ENCODE measurements around the gene CSNK2A3.

DNA sequence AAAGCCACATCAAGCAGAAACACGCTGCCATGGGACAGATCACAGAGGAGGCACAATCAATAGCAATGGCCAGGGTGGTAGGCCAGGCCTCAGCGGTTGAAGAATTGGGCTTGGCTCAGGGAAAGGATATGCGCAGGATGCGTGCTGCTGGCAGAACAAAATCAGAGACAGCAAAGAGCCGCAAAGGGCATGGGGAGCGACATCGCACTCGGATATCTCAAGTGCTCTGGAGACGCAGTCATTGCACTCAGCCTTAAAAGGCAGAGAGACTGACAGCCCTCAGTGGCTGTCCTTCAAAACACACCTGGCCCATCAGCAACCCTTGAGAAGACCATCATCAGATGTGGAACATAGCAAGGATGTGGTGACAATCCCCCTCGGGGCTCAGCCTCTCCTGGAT is 50.5 kb downstream of the CSNK2A3 start:
- TF ChIP-seq, protein P1, sequence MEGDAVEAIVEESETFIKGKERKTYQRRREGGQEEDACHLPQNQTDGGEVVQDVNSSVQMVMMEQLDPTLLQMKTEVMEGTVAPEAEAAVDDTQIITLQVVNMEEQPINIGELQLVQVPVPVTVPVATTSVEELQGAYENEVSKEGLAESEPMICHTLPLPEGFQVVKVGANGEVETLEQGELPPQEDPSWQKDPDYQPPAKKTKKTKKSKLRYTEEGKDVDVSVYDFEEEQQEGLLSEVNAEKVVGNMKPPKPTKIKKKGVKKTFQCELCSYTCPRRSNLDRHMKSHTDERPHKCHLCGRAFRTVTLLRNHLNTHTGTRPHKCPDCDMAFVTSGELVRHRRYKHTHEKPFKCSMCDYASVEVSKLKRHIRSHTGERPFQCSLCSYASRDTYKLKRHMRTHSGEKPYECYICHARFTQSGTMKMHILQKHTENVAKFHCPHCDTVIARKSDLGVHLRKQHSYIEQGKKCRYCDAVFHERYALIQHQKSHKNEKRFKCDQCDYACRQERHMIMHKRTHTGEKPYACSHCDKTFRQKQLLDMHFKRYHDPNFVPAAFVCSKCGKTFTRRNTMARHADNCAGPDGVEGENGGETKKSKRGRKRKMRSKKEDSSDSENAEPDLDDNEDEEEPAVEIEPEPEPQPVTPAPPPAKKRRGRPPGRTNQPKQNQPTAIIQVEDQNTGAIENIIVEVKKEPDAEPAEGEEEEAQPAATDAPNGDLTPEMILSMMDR (IDR thresholded peaks at IDR 0.05), result no peak
- TF ChIP-seq FOXJ3 (CRISPR knock-in tag; IDR thresholded peaks at IDR 0.05; ENCODE audit: borderline replicate concordance), result no peak
- TF ChIP-seq, protein P2, sequence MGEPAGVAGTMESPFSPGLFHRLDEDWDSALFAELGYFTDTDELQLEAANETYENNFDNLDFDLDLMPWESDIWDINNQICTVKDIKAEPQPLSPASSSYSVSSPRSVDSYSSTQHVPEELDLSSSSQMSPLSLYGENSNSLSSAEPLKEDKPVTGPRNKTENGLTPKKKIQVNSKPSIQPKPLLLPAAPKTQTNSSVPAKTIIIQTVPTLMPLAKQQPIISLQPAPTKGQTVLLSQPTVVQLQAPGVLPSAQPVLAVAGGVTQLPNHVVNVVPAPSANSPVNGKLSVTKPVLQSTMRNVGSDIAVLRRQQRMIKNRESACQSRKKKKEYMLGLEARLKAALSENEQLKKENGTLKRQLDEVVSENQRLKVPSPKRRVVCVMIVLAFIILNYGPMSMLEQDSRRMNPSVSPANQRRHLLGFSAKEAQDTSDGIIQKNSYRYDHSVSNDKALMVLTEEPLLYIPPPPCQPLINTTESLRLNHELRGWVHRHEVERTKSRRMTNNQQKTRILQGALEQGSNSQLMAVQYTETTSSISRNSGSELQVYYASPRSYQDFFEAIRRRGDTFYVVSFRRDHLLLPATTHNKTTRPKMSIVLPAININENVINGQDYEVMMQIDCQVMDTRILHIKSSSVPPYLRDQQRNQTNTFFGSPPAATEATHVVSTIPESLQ (CRISPR knock-in tag; IDR thresholded peaks at IDR 0.05), result no peak
